EL (cell line): ENCODE results near the gene ANKRD61.
"Not testable (repeated sequence)": the region's sequence is repeated elsewhere in the genome, so short reads cannot be mapped to it uniquely, and the experiment has no call there.

ENCODE experiments used
- DNase-seq: peaks from one replicate; pipeline ENCODE4 v3.0.0-alpha.2; 2016

ANKRD61 gene

DNA sequence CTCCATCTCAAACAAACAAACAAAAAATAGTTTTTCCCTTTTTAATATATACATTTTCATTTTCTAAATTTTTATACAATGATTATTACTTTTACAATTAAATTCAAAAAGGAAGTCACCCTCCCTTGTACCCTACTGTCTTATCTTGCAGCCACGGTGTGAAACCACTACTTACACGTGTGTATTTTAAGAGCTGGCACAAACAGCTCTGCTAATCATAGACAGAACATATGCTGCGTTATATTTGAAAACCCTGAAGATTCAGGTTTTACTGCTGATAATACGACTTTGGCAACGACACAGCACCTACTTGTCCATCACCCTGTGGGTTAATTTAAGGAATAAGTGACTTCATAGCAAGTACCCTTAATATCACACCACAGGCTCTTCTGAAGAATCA is 991 bp downstream of the ANKRD61 start:
- DNase-seq = no peak

- no peak for DNase-seq
Measured at GRCh38 chr7:6032641-6033040, 1.5 kb downstream of the ANKRD61 start.

- DNase-seq = no peak
Measured at GRCh38 chr7:6035165-6035564, 4.0 kb downstream of the ANKRD61 start.

DNA sequence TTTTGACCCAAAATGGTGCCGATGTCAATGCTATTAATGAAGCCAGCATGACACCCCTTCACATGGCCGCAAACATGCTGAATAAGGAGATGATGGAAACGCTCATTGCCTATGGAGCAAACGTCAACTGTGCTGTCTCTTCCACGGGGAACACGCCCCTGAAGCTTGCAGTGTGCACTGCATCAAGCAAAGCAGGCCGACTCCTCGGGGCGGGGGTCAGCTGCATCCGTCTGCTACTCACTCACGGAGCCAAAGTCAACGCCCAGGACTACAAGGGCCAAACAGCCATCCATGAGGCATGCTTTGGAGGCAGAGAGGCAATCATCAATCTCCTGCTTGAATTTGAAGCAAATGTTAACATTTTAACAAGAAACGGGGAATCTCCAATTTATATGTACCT is 4.5 kb downstream of the ANKRD61 start:
- no peak for DNase-seq

GRCh38 chr7:6049780-6050179 is 18.6 kb downstream of the ANKRD61 start:
- DNase-seq = no peak

DNA sequence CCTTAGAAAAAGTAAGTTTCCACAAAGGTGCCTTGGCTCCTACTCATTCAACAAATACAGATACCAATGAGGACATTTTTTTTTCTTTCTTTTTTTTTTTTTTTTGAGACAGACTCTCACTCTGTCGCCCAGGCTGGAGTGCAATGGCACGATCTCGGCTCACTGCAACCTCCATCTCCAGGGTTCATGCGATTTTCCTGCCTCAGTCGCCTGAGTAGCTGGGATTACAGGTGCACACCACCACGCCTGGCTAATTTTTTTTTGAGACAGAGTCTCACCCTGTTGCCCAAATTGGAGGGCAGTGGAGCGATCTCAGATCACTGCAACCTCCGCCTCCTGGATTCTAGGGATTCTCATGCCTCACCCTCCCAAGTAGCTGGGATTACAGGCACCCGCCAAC is 20.0 kb downstream of the ANKRD61 start:
- not testable (repeated sequence) for DNase-seq

- DNase-seq = no peak
Measured at GRCh38 chr7:6056616-6057015, 25.4 kb downstream of the ANKRD61 start.

DNA sequence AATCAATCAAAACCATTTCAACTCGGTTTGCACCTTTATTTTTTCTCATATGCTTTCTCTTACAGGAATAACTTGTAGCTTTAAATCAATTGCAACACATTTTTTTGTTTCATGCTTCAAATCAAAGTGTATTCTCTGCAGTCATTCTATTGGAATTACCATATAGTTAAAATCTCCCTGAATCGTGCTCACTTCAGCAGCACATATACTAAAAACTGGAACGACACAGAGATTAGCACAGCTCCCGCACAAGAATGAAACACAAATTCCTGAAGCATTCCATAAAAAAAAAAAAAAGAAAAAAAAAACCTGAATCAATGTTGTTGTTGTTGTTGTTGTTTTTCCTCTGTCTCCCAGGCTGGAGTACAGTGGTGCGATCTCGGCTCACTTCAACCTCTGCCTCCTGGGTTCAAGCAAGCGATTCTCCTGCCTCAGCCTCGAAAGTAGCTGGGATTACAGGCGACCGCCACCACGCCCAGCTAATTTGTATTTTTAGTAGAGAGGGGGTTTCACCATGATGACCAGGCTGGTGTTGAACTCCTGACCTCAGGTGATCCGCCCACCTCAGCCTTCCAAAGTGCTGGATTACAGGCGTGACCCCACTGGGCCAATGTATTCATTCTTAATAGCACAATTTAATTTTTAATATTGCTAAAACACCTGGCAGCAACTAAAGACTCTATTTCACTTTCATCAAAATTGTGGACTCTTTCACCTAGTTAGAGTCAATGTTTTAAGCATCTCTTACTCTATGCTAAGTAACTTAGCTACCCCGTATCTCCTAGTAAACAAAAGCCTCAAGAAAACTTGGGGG is 26.3 kb downstream of the ANKRD61 start:
- no peak for DNase-seq

DNA sequence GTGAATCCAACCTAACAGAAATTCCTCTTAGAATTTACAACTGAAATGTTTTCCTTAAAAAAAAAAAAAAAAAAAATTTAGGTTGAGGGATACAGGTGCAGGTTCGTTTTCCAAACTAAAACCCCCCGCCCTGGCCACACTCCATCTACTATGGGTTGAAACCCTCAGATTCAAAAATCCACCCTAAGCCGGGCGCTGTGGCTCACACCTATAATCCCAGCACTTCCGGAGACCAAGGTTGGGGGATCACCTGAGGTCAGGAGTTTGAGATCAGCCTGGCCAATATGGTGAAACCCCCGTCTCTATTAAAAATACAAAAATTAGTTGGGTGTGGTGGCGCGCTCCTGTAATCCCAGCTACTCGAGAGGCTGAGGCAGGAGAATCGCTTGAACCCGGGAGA is 28.8 kb downstream of the ANKRD61 start:
- not testable (repeated sequence) for DNase-seq

- DNase-seq = no peak
Measured at GRCh38 chr7:6071406-6071805, 40.2 kb downstream of the ANKRD61 start.

GRCh38 chr7:6074612-6075380 is 43.6 kb downstream of the ANKRD61 start:
- DNase-seq = no peak

- no peak for DNase-seq
Measured at GRCh38 chr7:6078548-6078947, 47.4 kb downstream of the ANKRD61 start.

- DNase-seq = not testable (repeated sequence)
Measured at GRCh38 chr7:6083047-6083446, 51.9 kb downstream of the ANKRD61 start.
